Panc1 (cell line): ENCODE results near the gene DZIP1. TPM values are rescaled to one million over a fixed set of nuclear protein-coding genes. Genes with fewer than 3 reads are reported as not detected.

Experiments
- ATAC-seq: fragments of 200-7000 bp; cut with Tn5 transposase; 2 replicates; pipeline ENCODE4 v1.9.1; 2020; ENCODE audit warnings: mild to moderate bottlenecking, moderate library complexity
- BruUV-seq: library from RNA; stranded (reverse); fragments of 400-500 nt; replicated peaks from 2 replicates; lab custom pipeline; 2021; lab: Mats Ljungman, UMichigan
- CTCF ChIA-PET: fragments of 300-600 bp; sonication (Branson Sonifier 250); formaldehyde crosslinking; loops from one replicate; lab custom pipeline; 2022; ENCODE audit warnings: antibody characterized with exemption; lab: Charles Lee
- POLR2A ChIA-PET: fragments of 300-600 bp; sonication (Branson Sonifier 250); formaldehyde crosslinking; loops from one replicate; lab custom pipeline; 2022; ENCODE audit warnings: antibody characterized with exemption; lab: Charles Lee
- DNase-seq: peaks from one replicate; pipeline ENCODE4 v3.0.0-alpha.2; 2010; ENCODE audit warnings: low read depth, low spot score
- H3K27ac ChIP-seq: 2 replicates; pipeline ENCODE4 v1.5.1; 2011; ENCODE audit warnings: mild to moderate bottlenecking, low read length, inconsistent platforms
- H3K27me3 ChIP-seq: fragments of 200-500 bp; sonication (Bioruptor generic); 2 replicates; pipeline ENCODE4 v1.6.0; 2014; ENCODE audit warnings: low read length, inconsistent platforms; ENCODE audit not compliant: control insufficient read depth, insufficient read depth
- H3K36me3 ChIP-seq: fragments of 200-500 bp; sonication (Bioruptor generic); 2 replicates; pipeline ENCODE4 v1.5.1; 2014; ENCODE audit warnings: inconsistent platforms, mild to moderate bottlenecking, low read length, moderate library complexity; ENCODE audit not compliant: control insufficient read depth, insufficient read depth
- H3K4me1 ChIP-seq: 2 replicates; pipeline ENCODE4 v1.5.1; 2011; ENCODE audit warnings: inconsistent platforms, mild to moderate bottlenecking, low read length, moderate library complexity; ENCODE audit not compliant: control insufficient read depth, insufficient read depth
- H3K4me3 ChIP-seq, 2 experiments: 2 replicates each; pipeline ENCODE4 v1.5.1; 2011 to 2012; ENCODE audit warnings: low read depth in 2 of 2, low read length in 2 of 2, mild to moderate bottlenecking in 2 of 2, inconsistent platforms in 1 of 2, moderate library complexity in 1 of 2
- H3K9me3 ChIP-seq: fragments of 200-500 bp; sonication (Bioruptor generic); 2 replicates; pipeline ENCODE4 v1.5.1; 2014; ENCODE audit warnings: low read depth, mild to moderate bottlenecking, inconsistent platforms, low read length, moderate library complexity; ENCODE audit not compliant: control insufficient read depth, insufficient read depth
- CTCF ChIP-seq: fragments of 450-650 bp; IDR thresholded peaks from 2 replicates; pipeline ENCODE4 v1.5.1; 2017; ENCODE audit warnings: mild to moderate bottlenecking
- POLR2AphosphoS5 ChIP-seq: IDR thresholded peaks from 2 replicates; pipeline ENCODE4 v1.6.1; 2012; ENCODE audit warnings: mild to moderate bottlenecking, low read depth, low read length, moderate library complexity
- REST ChIP-seq, 2 experiments: IDR thresholded peaks; 2 replicates each; pipeline ENCODE4 v1.6.1; 2011 to 2012; ENCODE audit warnings: low read depth in 2 of 2, control low read depth in 1 of 2, low read length in 1 of 2, mild to moderate bottlenecking in 1 of 2, moderate library complexity in 1 of 2; ENCODE audit not compliant: insufficient read depth in 1 of 2
- SIN3A ChIP-seq: IDR thresholded peaks from 2 replicates; pipeline ENCODE4 v1.6.1; 2012; ENCODE audit warnings: low read depth, mild to moderate bottlenecking, low read length, moderate library complexity, borderline replicate concordance; ENCODE audit not compliant: insufficient read depth
- TCF7L2 ChIP-seq: IDR thresholded peaks from 2 replicates; pipeline ENCODE4 v1.6.1; 2011; ENCODE audit warnings: mild to moderate bottlenecking, low read depth, low read length, inconsistent platforms
- in situ Hi-C: cut with HindIII; loops from 2 replicates; pipeline ENCODE4 v1.10.0; 2016; ENCODE audit warnings: low sequenced_read_pairs, low pct_unique_long_range_greater_than_20kb
- intact Hi-C: fragments of 100-400 bp; cut with micrococcal nuclease; formaldehyde crosslinking; loops from one replicate; pipeline ENCODE4 v1.10.0; 2022; ENCODE audit not compliant: unreplicated experiment
- total RNA-seq: library from RNA; stranded (reverse); gene quantifications from one replicate; pipeline ENCODE4 v1.2.1, GENCODE V29; 2021; ENCODE audit not compliant: unreplicated experiment

The DZIP1 gene
- total RNA-seq, 1 experiment from 2014 or later: 22.9 TPM

- TF ChIP-seq SIN3A (no peak), CTCF (no peak), TCF7L2 (no peak), REST (IDR thresholded peaks at IDR 0.05; ENCODE audit: insufficient read depth in 1 of 2, low read depth in 2 of 2, low read length in 1 of 2) (no peak), POLR2AphosphoS5 (no peak)
- Histone ChIP-seq H3K4me3 (no peak overlapping the region), H3K4me1 (no peaks in the 10 kb centered on the region), H3K27me3 (no peaks in the 10 kb centered on the region), H3K9me3 (no peaks in the 10 kb centered on the region), H3K36me3 (no peaks in the 10 kb centered on the region), H3K27ac (no peak overlapping the region)
- DNase-seq (no peak), ATAC-seq (no peak)
- in situ Hi-C loops: no loop called here
- intact Hi-C loops: no loop called here
- ChIA-PET POLR2A (no interaction called here), CTCF (no interaction called here)
- BruUV-seq: no TSS peak
These were observed 7.8 kb upstream of the DZIP1 start for GRCh38 chr13:95652244-95652764.

GRCh38 chr13:95650696-95651095, 6.2 kb upstream of the DZIP1 start:
- H3K27me3 ChIP-seq: no peaks in the 10 kb centered on the region
- ChIA-PET CTCF (no interaction called here), POLR2A (no interaction called here)
- H3K4me3 ChIP-seq: no peak overlapping the region
- H3K4me1 ChIP-seq: no peaks in the 10 kb centered on the region
- ATAC-seq: no peak
- TF ChIP-seq POLR2AphosphoS5: no peak
- no peak for TF ChIP-seq TCF7L2
- TF ChIP-seq CTCF: no peak
- no peak for TF ChIP-seq SIN3A
- no peak for TF ChIP-seq REST (IDR thresholded peaks at IDR 0.05; ENCODE audit: insufficient read depth in 1 of 2, low read depth in 2 of 2, low read length in 1 of 2)
- intact Hi-C loops: no loop called here
- H3K27ac ChIP-seq: no peak overlapping the region
- no peaks in the 10 kb centered on the region for H3K9me3 ChIP-seq
- in situ Hi-C loops: no loop called here
- H3K36me3 ChIP-seq: no peaks in the 10 kb centered on the region
- DNase-seq: no peak
- no TSS peak for BruUV-seq
